Coronary artery (tissue), 2 donors: Measurements from ENCODE around the gene SNTA1.
"Not testable (repeated sequence)": the region's sequence is repeated elsewhere in the genome, so short reads cannot be mapped to it uniquely, and the experiment has no call there.

ENCODE experiments used
- DNase-seq: peaks from one replicate; pipeline ENCODE4 v3.0.0-alpha.2; 2017; ENCODE audit warnings: low spot score
- H3K27ac ChIP-seq, 2 donors: fragments of 200-600 bp; sonication (generic); one replicate each; pipeline ENCODE4 v1.5.1; 2016 to 2019
- H3K4me3 ChIP-seq: fragments of 200-600 bp; sonication (generic); 2 replicates; pipeline ENCODE4 v1.5.1; 2016; ENCODE audit warnings: mild to moderate bottlenecking, moderate library complexity
- TF ChIP-seq, protein P1 (sequence below): fragments of 200-600 bp; sonication (generic); IDR thresholded peaks from one replicate; pipeline ENCODE4 v1.5.1; 2019; ENCODE audit warnings: antibody characterized with exemption

The SNTA1 gene

DNA sequence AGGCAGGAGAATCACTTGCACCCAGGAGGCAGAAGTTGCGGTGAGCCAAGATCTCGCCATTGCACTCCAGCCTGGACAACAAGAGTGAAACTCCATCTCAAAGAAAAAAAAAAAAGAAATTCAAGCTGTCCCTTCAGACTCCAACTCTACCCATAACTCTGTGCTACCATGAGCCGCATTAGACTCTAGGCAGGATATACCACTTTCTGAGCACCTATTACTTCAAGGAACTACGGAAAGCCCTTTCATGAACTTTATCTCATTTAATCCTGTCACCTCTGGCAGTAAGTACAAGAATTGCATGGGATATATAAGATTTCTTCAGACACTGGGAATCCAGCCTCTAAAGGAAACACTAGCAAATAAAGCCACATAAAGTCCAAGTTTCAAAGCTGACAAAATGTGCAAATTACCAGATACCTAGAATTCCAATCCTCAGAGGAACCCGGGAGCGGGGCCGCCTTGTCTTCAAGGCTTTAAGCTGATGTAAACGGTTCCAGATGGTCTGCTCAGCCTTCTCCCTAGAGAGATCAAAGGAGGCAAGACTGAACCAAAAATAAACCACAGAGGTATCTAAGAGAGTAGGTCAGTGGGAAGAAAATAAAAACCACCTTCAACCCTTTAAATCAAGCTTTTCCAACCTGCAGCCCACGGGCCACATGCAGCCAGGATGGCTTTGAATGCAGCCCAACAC is 51.7 kb downstream of the SNTA1 start:
- TF ChIP-seq, protein P1, sequence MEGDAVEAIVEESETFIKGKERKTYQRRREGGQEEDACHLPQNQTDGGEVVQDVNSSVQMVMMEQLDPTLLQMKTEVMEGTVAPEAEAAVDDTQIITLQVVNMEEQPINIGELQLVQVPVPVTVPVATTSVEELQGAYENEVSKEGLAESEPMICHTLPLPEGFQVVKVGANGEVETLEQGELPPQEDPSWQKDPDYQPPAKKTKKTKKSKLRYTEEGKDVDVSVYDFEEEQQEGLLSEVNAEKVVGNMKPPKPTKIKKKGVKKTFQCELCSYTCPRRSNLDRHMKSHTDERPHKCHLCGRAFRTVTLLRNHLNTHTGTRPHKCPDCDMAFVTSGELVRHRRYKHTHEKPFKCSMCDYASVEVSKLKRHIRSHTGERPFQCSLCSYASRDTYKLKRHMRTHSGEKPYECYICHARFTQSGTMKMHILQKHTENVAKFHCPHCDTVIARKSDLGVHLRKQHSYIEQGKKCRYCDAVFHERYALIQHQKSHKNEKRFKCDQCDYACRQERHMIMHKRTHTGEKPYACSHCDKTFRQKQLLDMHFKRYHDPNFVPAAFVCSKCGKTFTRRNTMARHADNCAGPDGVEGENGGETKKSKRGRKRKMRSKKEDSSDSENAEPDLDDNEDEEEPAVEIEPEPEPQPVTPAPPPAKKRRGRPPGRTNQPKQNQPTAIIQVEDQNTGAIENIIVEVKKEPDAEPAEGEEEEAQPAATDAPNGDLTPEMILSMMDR: no peak
- Histone ChIP-seq H3K27ac (no peak overlapping the region), H3K4me3 (no peak overlapping the region)
- DNase-seq: no peak

DNA sequence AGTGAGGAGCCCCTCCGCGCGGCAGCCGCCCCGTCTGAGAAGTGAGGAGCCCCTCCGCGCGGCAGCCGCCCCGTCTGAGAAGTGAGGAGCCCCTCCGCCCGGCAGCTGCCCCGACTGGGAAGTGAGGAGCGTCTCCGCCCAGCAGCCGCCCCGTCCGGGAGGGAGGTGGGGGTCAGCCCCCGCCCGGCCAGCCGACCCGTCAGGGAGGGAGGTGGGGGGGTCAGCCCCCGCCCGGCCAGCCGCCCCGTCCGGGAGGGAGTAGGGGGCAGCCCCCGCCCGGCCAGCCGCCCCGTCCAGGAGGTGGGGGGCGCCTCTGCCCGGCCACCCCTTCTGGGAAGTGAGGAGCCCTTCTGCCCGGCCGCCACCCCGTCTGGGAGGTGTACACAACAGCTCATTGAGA is 54.2 kb downstream of the SNTA1 start:
- DNase-seq, H3K4me3 ChIP-seq: not testable (repeated sequence)

DNA sequence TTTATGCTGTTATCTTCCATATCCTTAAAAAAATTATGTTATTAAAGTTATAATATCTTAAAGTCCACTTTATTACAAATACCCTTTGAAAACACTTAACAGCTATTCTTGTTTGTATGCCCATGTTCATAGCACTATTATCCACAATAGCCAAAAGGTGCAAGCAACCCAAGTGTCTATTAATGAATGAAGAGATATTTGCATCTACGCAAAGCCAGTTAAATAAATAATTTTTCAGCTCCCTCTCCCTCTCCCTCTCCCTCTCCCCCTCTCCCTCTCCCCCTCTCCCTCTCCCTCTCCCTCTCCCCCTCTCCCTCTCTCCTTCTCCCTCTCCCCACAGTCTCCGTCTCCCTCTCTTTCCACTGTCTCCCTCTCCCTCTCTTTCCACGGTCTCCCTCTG is 55.3 kb downstream of the SNTA1 start:
- TF ChIP-seq, protein P1: no peak
- no peak for DNase-seq
- Histone ChIP-seq H3K27ac (no peak overlapping the region), H3K4me3 (no peak overlapping the region)

More for the DNA sequence above, 54.2 kb downstream of the SNTA1 start:
- not testable (repeated sequence) for H3K27ac ChIP-seq

DNA sequence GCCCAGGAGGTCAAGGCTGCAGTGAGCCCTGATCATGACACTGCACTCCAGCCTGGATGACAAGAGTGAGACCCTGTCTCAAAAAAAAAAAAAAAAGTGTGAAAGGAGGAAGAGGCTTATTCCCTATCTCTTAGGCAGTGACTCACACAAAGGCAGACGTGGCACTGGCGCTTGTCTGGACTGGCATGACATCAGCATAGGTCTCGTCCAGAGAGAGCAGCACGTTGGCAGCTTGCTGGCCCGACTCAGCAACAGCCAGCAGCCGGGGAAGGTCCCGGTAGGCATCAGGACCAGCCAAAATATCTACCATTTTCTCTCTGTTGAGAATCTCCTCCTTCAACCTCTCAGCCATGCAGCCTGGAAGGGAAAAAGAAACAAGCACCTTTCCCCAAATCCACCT is 56.4 kb downstream of the SNTA1 start:
- TF ChIP-seq, protein P1: no peak
- Histone ChIP-seq H3K27ac (no peak overlapping the region), H3K4me3 (no peak overlapping the region)
- DNase-seq: no peak

DNA sequence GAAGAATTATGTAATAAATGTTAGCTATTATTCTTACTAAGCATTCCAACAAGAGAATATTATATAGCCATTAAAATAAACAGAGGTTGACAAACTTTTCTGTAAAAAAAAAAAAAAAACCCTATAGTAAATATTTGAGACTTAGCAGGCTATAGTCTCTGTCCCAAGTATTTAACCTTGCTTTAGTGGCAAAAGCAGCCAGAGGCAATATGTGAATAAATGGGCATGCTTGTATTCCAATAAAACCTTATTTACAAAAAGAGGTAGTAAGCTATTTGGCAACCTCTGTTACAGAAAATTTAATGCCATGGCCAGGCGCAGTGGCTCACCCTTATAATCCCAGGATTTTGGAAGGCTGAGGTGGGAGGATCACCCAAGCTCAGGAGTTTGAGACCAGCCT is 56.9 kb downstream of the SNTA1 start:
- TF ChIP-seq, protein P1: no peak
- no peak overlapping the region for H3K4me3 ChIP-seq
- H3K27ac ChIP-seq: no peak overlapping the region
- no peak for DNase-seq

DNA sequence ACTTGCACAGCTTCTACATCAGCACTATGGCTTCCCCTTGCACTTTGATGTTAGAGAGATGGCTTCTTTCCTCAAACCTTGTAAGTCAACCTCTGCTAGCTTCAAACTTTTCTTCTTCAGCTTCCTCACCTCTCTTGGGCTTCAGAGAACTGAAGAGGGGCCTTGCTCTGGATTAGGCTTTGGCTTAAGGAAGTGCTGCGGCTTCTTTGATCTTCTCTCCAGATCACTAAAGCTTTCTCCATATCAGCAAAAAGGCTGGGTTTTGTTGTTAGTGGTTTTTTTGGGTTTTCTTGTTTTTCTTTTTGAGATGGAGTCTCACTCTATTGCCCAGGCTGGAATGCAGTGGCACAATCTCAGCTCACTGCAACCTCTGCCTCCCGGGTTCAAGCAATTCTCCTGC is 66.2 kb downstream of the SNTA1 start:
- no peak for DNase-seq
- H3K4me3 ChIP-seq: no peak overlapping the region

DNA sequence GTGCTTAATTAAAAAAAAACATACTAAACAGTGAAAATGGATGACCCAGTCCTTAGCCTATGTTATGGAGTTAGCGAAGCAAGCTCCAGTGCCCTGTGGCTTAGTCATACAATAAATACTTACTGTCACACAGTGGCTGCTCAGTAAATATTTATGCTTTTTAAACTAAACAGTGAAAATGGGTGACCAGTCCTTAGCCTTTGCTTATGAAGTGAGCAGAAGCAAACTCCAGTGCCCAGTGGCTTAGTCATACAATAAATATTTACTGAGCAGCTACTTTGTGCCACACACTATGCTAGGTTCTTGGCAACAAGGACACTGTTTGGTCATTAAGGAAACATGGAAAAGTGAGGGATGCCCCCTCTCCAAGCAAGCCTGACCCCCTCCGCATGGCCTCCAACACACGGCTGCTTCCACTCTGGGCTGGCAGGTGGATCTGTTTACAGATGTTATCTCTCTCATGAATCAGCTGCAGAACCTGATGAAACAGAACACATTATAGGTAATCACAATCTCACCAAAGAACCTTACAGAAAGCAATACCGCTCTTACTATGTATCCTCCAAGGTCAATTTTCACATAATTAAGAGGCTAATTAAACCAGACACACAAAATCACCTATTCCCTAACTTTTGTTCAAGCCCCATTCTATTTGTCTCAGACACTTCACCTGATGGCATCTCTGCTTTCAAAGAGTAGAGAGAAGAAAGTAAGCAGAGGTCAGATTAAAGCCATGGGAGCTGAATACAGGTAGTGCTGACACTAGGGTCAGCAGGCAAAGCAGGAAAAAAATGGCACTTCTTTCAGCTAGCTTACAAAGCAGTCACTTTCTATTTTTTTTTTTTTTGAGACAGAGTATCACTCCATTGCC is 69.6 kb downstream of the SNTA1 start:
- no peak for DNase-seq
- TF ChIP-seq, protein P1: no peak
- Histone ChIP-seq H3K4me3 (no peak overlapping the region), H3K27ac (no peak overlapping the region)

More for the DNA sequence above, 66.2 kb downstream of the SNTA1 start:
- TF ChIP-seq, protein P1: no peak
- no peak overlapping the region for H3K27ac ChIP-seq
